PC-9 (cell line): ENCODE measurements around the gene LRP2. TPM values are rescaled to one million over a fixed set of nuclear protein-coding genes. Genes with fewer than 3 reads are reported as not detected.

Source experiments
- BruUV-seq: library from RNA; stranded (reverse); fragments of 400-500 nt; replicated peaks from 2 replicates; lab custom pipeline; 2021; lab: Mats Ljungman, UMichigan
- CTCF ChIA-PET: fragments of 300-600 bp; sonication (Branson Sonifier 250); formaldehyde crosslinking; loops from one replicate; lab custom pipeline; 2022; ENCODE audit warnings: antibody characterized with exemption; lab: Charles Lee
- POLR2A ChIA-PET: fragments of 300-600 bp; sonication (Branson Sonifier 250); formaldehyde crosslinking; loops from one replicate; lab custom pipeline; 2022; ENCODE audit warnings: antibody characterized with exemption; ENCODE audit not compliant: unreplicated experiment; lab: Charles Lee
- DNase-seq, 2 experiments: peaks; one replicate each; pipeline versions ENCODE4 v3.0.0 to v3.0.0-alpha.2; 2015 to 2022; ENCODE audit warnings: mixed read lengths in 1 of 2
- H2AFZ ChIP-seq: fragments of 200-600 bp; sonication (generic); 2 replicates; pipeline ENCODE4 v1.8.1; 2017; ENCODE audit warnings: antibody characterized with exemption
- H3F3A ChIP-seq: fragments of 200-600 bp; sonication (generic); 2 replicates; pipeline ENCODE4 v1.8.1; 2017; ENCODE audit warnings: antibody characterized with exemption, mild to moderate bottlenecking, low read depth; ENCODE audit not compliant: insufficient read depth
- H3K27ac ChIP-seq: fragments of 200-600 bp; sonication (generic); 2 replicates; pipeline ENCODE4 v1.6.1; 2016; ENCODE audit warnings: mixed run types
- H3K27me3 ChIP-seq: fragments of 200-600 bp; sonication (generic); 2 replicates; pipeline ENCODE4 v1.6.1; 2016; ENCODE audit warnings: low read depth, mixed run types; ENCODE audit not compliant: insufficient read depth
- H3K36me3 ChIP-seq: fragments of 200-600 bp; sonication (generic); 2 replicates; pipeline ENCODE4 v1.6.1; 2016; ENCODE audit warnings: low read depth, mixed run types
- H3K4me1 ChIP-seq: fragments of 200-600 bp; sonication (generic); replicated peaks from 2 replicates; pipeline ENCODE4 v1.6.1; 2016; ENCODE audit warnings: mixed run types; ENCODE audit not compliant: insufficient read depth
- H3K4me2 ChIP-seq: fragments of 200-600 bp; sonication (generic); 2 replicates; pipeline ENCODE4 v1.6.1; 2017; ENCODE audit warnings: mixed run types
- H3K4me3 ChIP-seq: fragments of 200-600 bp; sonication (generic); 2 replicates; pipeline ENCODE4 v1.6.1; 2016; ENCODE audit warnings: mixed run types
- H3K79me2 ChIP-seq: fragments of 200-600 bp; sonication (generic); 2 replicates; pipeline ENCODE4 v1.6.1; 2017; ENCODE audit warnings: low read depth, mixed run types
- H3K9me2 ChIP-seq: fragments of 200-600 bp; sonication (generic); 2 replicates; pipeline ENCODE4 v1.8.1; 2017; ENCODE audit warnings: mild to moderate bottlenecking; ENCODE audit not compliant: insufficient read depth
- H3K9me3 ChIP-seq: fragments of 200-600 bp; sonication (generic); 2 replicates; pipeline ENCODE4 v1.8.1; 2016; ENCODE audit warnings: low read depth; ENCODE audit not compliant: insufficient read depth
- H4K20me1 ChIP-seq: fragments of 200-600 bp; sonication (generic); 2 replicates; pipeline ENCODE4 v1.8.1; 2017; ENCODE audit not compliant: insufficient read depth
- EZH2 ChIP-seq: fragments of 200-600 bp; sonication (generic); IDR thresholded peaks from 2 replicates; pipeline ENCODE4 v1.8.0; 2017; ENCODE audit warnings: antibody characterized with exemption, low read depth
- intact Hi-C: fragments of 100-400 bp; cut with micrococcal nuclease; formaldehyde crosslinking; loops from one replicate; pipeline ENCODE4 v1.10.0; 2022; ENCODE audit not compliant: unreplicated experiment
- total RNA-seq: library from RNA; stranded (reverse); gene quantifications from 2 replicates; pipeline ENCODE4 v1.2.3, GENCODE V29; 2021
- TF ChIP-seq, protein P1 (sequence below): fragments of 200-600 bp; sonication (generic); conservative IDR thresholded peaks from 2 replicates; pipeline ENCODE4 v1.6.1; 2017; ENCODE audit warnings: mixed run types, antibody characterized with exemption, mild to moderate bottlenecking, moderate library complexity

LRP2 gene
- total RNA-seq, 1 experiment from 2014 or later = not detected

DNA sequence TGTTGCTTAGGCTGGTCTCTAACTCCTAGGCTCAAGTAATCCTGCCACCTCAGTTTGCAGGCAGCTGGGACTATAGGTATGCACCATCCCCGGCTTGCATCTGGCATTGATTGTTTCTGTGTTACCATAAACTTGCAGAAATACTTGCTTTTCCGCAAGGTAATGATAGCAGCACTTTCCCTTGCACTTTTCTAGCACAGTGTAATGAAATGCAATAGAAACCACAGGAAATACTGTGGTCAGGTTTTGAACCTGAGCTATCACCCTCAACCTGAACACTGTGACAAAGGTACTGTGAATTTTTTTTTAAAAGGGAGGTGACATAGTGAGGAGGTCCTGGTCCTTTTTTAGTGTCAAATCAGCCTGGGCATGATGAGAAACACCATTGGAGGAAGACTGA, 254.7 kb downstream of the LRP2 start:
- Histone ChIP-seq H3K9me2 (no peaks in the 10 kb centered on the region), H3K4me1 (peaks cover 9% of the 10 kb centered on the region; the same call in 1 of the 2 replicates), H3K79me2 (no peaks in the 10 kb centered on the region), H3K4me2 (no peak overlapping the region), H2AFZ (no peak overlapping the region), H3K27ac (no peak overlapping the region), H3K9me3 (no peaks in the 10 kb centered on the region), H3F3A (no peaks in the 10 kb centered on the region), H3K4me3 (no peak overlapping the region), H3K27me3 (no peaks in the 10 kb centered on the region), H4K20me1 (no peaks in the 10 kb centered on the region), H3K36me3 (no peaks in the 10 kb centered on the region)
- DNase-seq = peak in 1 of 2 experiments; percentile 57
- ChIA-PET POLR2A (no interaction called here), CTCF (no interaction called here)
- intact Hi-C loops = loop anchor here (5.0 kb wide), 1 partner anchor 145 kb away; no protein-coding TSS in a partner anchor
- BruUV-seq = no TSS peak
- TF ChIP-seq, protein P1, sequence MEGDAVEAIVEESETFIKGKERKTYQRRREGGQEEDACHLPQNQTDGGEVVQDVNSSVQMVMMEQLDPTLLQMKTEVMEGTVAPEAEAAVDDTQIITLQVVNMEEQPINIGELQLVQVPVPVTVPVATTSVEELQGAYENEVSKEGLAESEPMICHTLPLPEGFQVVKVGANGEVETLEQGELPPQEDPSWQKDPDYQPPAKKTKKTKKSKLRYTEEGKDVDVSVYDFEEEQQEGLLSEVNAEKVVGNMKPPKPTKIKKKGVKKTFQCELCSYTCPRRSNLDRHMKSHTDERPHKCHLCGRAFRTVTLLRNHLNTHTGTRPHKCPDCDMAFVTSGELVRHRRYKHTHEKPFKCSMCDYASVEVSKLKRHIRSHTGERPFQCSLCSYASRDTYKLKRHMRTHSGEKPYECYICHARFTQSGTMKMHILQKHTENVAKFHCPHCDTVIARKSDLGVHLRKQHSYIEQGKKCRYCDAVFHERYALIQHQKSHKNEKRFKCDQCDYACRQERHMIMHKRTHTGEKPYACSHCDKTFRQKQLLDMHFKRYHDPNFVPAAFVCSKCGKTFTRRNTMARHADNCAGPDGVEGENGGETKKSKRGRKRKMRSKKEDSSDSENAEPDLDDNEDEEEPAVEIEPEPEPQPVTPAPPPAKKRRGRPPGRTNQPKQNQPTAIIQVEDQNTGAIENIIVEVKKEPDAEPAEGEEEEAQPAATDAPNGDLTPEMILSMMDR = no peak
- TF ChIP-seq EZH2 = no peak

DNA sequence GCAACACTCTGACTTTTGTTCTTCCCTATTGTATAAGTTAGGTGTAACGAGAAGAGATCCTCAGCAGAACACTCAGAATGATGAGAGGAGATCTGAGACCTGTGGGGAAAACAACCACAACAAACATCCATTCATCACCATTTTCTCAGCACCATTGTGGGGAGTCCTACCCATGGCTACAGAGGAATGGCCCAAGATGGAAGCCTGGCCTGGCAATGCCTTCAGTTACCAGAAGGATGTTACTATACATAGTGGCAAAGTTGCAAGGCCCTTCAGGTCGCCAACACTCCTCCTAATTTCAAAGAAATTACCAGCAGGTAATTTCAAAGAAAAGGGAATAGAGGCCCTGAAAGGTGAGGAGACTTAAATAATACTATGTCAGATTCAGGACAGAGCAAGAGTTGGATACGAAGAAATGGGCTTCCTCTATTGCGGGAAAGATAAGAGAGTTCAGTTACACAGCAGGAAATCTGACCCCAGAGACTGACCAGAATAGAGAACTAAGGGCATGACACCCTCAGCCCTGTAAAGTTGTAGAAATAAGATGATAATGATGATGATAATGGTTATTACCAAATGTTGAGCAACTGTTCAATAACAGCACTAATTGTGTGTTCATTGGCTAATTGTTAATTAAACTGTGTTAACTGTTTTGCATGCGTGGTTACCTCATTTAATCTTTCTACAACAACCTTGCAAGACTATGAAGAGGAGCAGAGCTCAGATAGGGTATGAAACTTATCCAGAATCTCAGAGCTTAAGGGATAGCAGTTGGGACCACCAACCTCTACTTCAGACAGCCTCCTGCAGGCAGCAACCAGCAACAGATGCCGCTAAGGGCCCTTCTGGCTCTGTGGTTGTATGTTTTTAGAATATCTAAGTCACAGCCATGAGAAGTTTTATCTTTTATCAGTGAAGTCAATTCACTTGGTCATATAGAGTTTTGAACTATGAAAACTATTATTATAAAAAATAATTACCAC, 255.5 kb downstream of the LRP2 start:
- H3K4me1 ChIP-seq = peaks cover 9% of the 10 kb centered on the region; the same call in 1 of the 2 replicates
- DNase-seq = no peak
- no peaks in the 10 kb centered on the region for H3K9me3 ChIP-seq
- H3K79me2 ChIP-seq = no peaks in the 10 kb centered on the region
- H3K9me2 ChIP-seq = no peaks in the 10 kb centered on the region
- no peaks in the 10 kb centered on the region for H4K20me1 ChIP-seq
- CTCF ChIA-PET = no interaction called here
- no peaks in the 10 kb centered on the region for H3F3A ChIP-seq
- intact Hi-C loops = loop anchor here (5.0 kb wide), 1 partner anchor 145 kb away; no protein-coding TSS in a partner anchor
- no peak overlapping the region for H3K27ac ChIP-seq
- no peaks in the 10 kb centered on the region for H3K36me3 ChIP-seq
- no peak overlapping the region for H2AFZ ChIP-seq
- POLR2A ChIA-PET = no interaction called here
- TF ChIP-seq, protein P1 = no peak
- no peak for TF ChIP-seq EZH2
- H3K27me3 ChIP-seq = no peaks in the 10 kb centered on the region
- BruUV-seq = no TSS peak
- no peak overlapping the region for H3K4me3 ChIP-seq
- H3K4me2 ChIP-seq = no peak overlapping the region

DNA sequence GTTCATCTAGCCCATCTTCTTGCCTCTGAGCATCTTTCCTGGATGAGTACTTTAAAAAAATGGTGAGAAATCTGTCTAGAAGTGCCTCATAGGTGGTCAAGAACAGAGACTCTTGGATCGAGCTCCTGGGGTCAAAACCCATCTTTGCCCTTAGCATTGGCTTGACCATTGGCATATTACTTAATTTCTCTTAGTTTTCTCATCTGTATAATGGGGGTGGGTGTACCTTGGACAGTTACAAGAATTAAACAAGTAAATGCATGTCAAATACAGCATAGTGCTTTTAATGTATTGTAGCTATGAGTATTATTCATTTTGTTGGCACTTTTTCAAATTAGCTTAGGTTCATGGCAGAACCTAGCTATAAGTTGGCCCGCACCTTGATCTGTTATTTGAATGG, 256.2 kb downstream of the LRP2 start:
- Histone ChIP-seq H3K4me2 (no peak overlapping the region), H3K27ac (no peak overlapping the region), H3K4me3 (no peak overlapping the region), H3K4me1 (peaks cover 9% of the 10 kb centered on the region; the same call in 1 of the 2 replicates), H3K27me3 (no peaks in the 10 kb centered on the region), H3K9me2 (no peaks in the 10 kb centered on the region), H3F3A (no peaks in the 10 kb centered on the region), H3K79me2 (no peaks in the 10 kb centered on the region), H4K20me1 (no peaks in the 10 kb centered on the region), H3K36me3 (no peaks in the 10 kb centered on the region), H2AFZ (no peak overlapping the region), H3K9me3 (no peaks in the 10 kb centered on the region)
- ChIA-PET POLR2A (no interaction called here), CTCF (no interaction called here)
- intact Hi-C loops = loop anchor here (5.0 kb wide), 1 partner anchor 144 kb away; no protein-coding TSS in a partner anchor
- DNase-seq = no peak
- BruUV-seq = no TSS peak
- no peak for TF ChIP-seq EZH2
- TF ChIP-seq, protein P1 = no peak
